ENCODE data around the gene PRPH.

DNA sequence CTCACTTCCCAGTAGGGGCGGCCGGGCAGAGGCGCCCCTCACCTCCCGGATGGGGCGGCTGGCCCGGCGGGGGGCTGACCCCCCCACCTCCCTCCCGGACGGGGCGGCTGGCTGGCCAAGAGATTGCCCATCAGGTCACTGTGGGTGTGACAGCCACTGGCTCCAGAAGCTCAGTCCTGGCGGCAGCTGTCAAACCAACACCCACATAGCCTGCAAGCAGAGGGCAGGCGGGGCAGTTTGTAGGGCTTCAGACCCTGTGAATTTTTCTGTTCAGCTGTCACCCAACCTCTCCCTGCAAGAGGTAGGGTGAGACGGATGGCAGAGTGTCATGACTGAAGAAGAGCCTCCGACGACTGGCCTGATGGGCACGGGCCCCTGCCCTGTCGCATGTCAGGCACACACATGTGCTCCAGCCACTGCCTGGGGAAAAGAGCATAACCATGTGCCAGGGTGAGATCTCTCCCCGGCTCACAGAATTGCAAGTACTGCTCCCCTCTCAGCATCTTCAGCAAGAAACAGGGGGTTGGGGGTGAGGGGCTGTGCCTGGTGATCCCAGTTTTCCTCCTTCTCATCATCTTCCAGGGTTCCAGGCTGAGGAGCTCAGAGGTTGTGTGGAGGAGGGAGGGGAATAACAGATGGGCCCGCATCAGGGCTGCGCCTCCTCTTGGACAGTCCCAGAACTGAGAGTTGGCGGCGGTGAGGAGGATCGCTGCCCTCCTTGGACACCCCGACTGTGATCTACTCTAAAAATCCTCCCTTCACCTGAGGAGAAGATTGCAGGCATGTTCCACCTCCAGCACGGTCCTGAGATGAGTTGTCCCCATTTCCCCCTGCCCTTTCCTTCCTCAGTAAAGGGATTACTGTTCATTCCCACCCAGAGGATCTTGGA, 11.2 kb upstream of the PRPH start:
- TF ChIP-seq, protein P1, sequence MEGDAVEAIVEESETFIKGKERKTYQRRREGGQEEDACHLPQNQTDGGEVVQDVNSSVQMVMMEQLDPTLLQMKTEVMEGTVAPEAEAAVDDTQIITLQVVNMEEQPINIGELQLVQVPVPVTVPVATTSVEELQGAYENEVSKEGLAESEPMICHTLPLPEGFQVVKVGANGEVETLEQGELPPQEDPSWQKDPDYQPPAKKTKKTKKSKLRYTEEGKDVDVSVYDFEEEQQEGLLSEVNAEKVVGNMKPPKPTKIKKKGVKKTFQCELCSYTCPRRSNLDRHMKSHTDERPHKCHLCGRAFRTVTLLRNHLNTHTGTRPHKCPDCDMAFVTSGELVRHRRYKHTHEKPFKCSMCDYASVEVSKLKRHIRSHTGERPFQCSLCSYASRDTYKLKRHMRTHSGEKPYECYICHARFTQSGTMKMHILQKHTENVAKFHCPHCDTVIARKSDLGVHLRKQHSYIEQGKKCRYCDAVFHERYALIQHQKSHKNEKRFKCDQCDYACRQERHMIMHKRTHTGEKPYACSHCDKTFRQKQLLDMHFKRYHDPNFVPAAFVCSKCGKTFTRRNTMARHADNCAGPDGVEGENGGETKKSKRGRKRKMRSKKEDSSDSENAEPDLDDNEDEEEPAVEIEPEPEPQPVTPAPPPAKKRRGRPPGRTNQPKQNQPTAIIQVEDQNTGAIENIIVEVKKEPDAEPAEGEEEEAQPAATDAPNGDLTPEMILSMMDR (IDR thresholded peaks at IDR 0.05): no peak
- no peak for TF ChIP-seq POLR2A (IDR thresholded peaks at IDR 0.05)
- no peak for TF ChIP-seq POLR2AphosphoS5 (IDR thresholded peaks at IDR 0.05)
- TF ChIP-seq EP300 (IDR thresholded peaks at IDR 0.05): no peak
